HepG2 (cell line): Measurements from ENCODE around the gene KCTD8. TPM values are rescaled to one million over a fixed set of nuclear protein-coding genes. Genes with fewer than 3 reads are reported as not detected.

Experiments used
- CCAR2 ChIP-seq: fragments of 200-400 bp; formaldehyde crosslinking; optimal IDR thresholded peaks from 2 replicates; pipeline ENCODE3; 2018; ENCODE audit warnings: low read depth, mild to moderate bottlenecking, low read length, moderate library complexity
- FOSL2 ChIP-seq: sonication (generic); formaldehyde crosslinking; IDR thresholded peaks from 2 replicates; pipeline ENCODE4 v1.4.0; 2020; ENCODE audit warnings: missing genetic modification reagents
- MLXIP ChIP-seq: sonication (generic); formaldehyde crosslinking; IDR thresholded peaks from 2 replicates; pipeline ENCODE4 v1.9.0; 2021; ENCODE audit warnings: missing genetic modification reagents, borderline replicate concordance
- USF2 ChIP-seq, 2 experiments: sonication (generic) in 1 of 2; formaldehyde crosslinking in 1 of 2; IDR thresholded peaks; 2 replicates each; pipeline versions ENCODE4 v1.5.1 to v1.6.1; 2011 to 2020; ENCODE audit warnings: borderline replicate concordance in 1 of 2, low read depth in 1 of 2, low read length in 1 of 2, mild to moderate bottlenecking in 1 of 2, missing genetic modification reagents in 1 of 2, moderate library complexity in 1 of 2
- ZNF142 ChIP-seq: sonication (generic); formaldehyde crosslinking; IDR thresholded peaks from 2 replicates; pipeline ENCODE4 v1.4.0; 2020; ENCODE audit warnings: missing genetic modification reagents
- ZNF350 ChIP-seq: sonication (generic); formaldehyde crosslinking; IDR thresholded peaks from 2 replicates; pipeline ENCODE4 v1.4.0; 2020; ENCODE audit warnings: mild to moderate bottlenecking, low read depth, missing genetic modification reagents, borderline replicate concordance
- ZNF749 ChIP-seq: sonication (generic); formaldehyde crosslinking; IDR thresholded peaks from 2 replicates; pipeline ENCODE4 v1.8.0; 2022; ENCODE audit warnings: mild to moderate bottlenecking, missing genetic modification reagents, moderate library complexity, borderline replicate concordance
- ZNF878 ChIP-seq: sonication (generic); formaldehyde crosslinking; IDR thresholded peaks from 2 replicates; pipeline ENCODE4 v1.8.1; 2023; ENCODE audit warnings: mild to moderate bottlenecking, missing genetic modification reagents, moderate library complexity
- polyA plus RNA-seq, 8 experiments: library from polyadenylated mRNA; depleted of rRNA in 3 of 8; stranded (reverse) in 7 of 8; unstranded in 1 of 8; fragments of >200 nt; fragmentation: Illumina TruSeq in 4 of 8; extraction: Trizol in 4 of 8; gene quantifications; 2 replicates each; pipeline versions ENCODE4 v1.2.1 to v1.2.3, GENCODE V29; 2011 to 2016; ENCODE audit warnings: low read depth in 4 of 8, missing spikeins in 1 of 8, mixed read lengths in 1 of 8; ENCODE audit not compliant: insufficient read depth in 1 of 8
- total RNA-seq, 5 experiments: library from RNA; depleted of rRNA; stranded (reverse); fragments of >200 nt; fragmentation: Illumina TruSeq; extraction: Trizol; gene quantifications; 2 replicates each; pipeline ENCODE4 v1.2.3, GENCODE V29; 2016; ENCODE audit warnings: low read depth in 1 of 5

The KCTD8 gene
- total and polyA plus RNA-seq, 2 of the 13 experiments (the other 11 are each of a cell fraction or from before 2014, with no cell fraction given), result not detected

- no peak for TF ChIP-seq CCAR2
- no peak for TF ChIP-seq ZNF350 (CRISPR knock-in tag)
- no peak for TF ChIP-seq MLXIP (CRISPR knock-in tag)
- no peak for TF ChIP-seq ZNF142 (CRISPR knock-in tag)
- TF ChIP-seq ZNF749 (CRISPR knock-in tag), result no peak
- no peak for TF ChIP-seq USF2 (IDR thresholded peaks at IDR 0.05; ENCODE audit: low read depth, low read length)
- no peak for TF ChIP-seq USF2 (CRISPR knock-in tag; IDR thresholded peaks at IDR 0.05; ENCODE audit: borderline replicate concordance)
- no peak for TF ChIP-seq ZNF878
- TF ChIP-seq FOSL2 (CRISPR knock-in tag), result no peak
Measured at GRCh38 chr4:44162538-44163270, 285.9 kb downstream of the KCTD8 start (continued).
